ENCODE measurements around the gene E2F8.

The E2F8 gene

GRCh38 chr11:19268909-19269308 lies 28.2 kb upstream of the E2F8 start:
- Histone ChIP-seq H3K9me3 (replicated peaks in 1 of 2; ENCODE audit: control insufficient read depth in 2 of 2, insufficient read depth in 1 of 2, low read depth in 1 of 2, low read length in 2 of 2) (no peaks in the 10 kb centered on the region), H3K4me2 (ENCODE audit: insufficient read depth, low read length, poor library complexity, severe bottlenecking) (no peak overlapping the region), H2BK12ac (ENCODE audit: low read length) (no peak overlapping the region), H3K9ac (ENCODE audit: low read depth, low read length, poor library complexity) (no peak overlapping the region), H4K8ac (ENCODE audit: low read depth, low read length) (no peak overlapping the region), H3K4me1 (ENCODE audit: control insufficient read depth in 2 of 2, insufficient read depth in 1 of 2, low read depth in 1 of 2, low read length in 2 of 2) (peaks cover 0 to 2% of the 10 kb centered on the region in 2 donors), H3K36me3 (replicated peaks in 1 of 2; ENCODE audit: control insufficient read depth in 2 of 2, insufficient read depth in 2 of 2, low read length in 2 of 2) (no peaks in the 10 kb centered on the region), H2BK120ac (ENCODE audit: low read depth, low read length) (no peak overlapping the region), H2BK5ac (ENCODE audit: low read length) (no peak overlapping the region), H3K27ac (replicated peaks; ENCODE audit: low read length) (no peak overlapping the region), H3K14ac (ENCODE audit: low read length) (no peak overlapping the region), H3K4ac (ENCODE audit: low read length) (no peak overlapping the region), H3K18ac (ENCODE audit: low read length) (no peak overlapping the region), H2BK15ac (ENCODE audit: low read length) (no peak overlapping the region), H3K79me1 (ENCODE audit: low read depth, low read length) (no peaks in the 10 kb centered on the region), H3K27me3 (ENCODE audit: control insufficient read depth in 3 of 3, insufficient read depth in 3 of 3, low read depth in 1 of 3, low read length in 3 of 3) (peaks cover 0 to 66% (median 0%) of the 10 kb centered on the region in 3 experiments), H3K4me3 (ENCODE audit: low read length in 2 of 2) (peak overlapping the region in 1 of 2 donors; percentile 42), H2AK5ac (ENCODE audit: low read depth, low read length) (no peak overlapping the region), H2AFZ (ENCODE audit: low read length) (no peak overlapping the region), H3K23ac (ENCODE audit: low read depth, low read length, poor library complexity) (no peak overlapping the region), H4K91ac (ENCODE audit: low read depth, low read length, poor library complexity) (no peak overlapping the region)
- DNase-seq (ENCODE audit: low spot score), result no peak
- WGBS, 2 donors (ENCODE audit: extremely low coverage in 2 of 2, insufficient read length in 2 of 2, insufficient replicate concordance in 1 of 2), result no CpG with 5 or more reads among the region's 1 CpG

DNA sequence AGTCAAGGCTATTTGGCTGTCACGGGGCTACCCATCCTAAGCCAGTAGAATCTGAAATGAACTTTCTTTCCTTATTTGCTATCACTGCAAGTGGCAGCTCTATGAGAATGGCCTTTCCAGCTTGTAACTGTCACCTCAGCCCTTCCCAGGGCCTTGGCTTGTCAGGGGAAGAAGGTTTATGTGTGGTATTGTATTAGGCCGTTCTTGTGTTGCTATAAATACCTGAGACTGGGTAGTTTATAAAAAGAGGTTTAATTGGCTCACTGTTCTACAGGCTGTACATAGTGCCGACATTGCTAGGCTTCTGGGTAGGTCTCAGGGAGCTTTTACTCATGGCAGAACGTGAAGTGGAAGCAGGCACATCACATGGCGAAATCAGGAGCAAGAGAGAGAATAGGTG lies 26.8 kb upstream of the E2F8 start:
- Histone ChIP-seq H3K27me3 (ENCODE audit: control insufficient read depth in 3 of 3, insufficient read depth in 3 of 3, low read depth in 1 of 3, low read length in 3 of 3) (peaks cover 0 to 79% (median 0%) of the 10 kb centered on the region in 3 experiments), H3K9me3 (replicated peaks in 1 of 2; ENCODE audit: control insufficient read depth in 2 of 2, insufficient read depth in 1 of 2, low read depth in 1 of 2, low read length in 2 of 2) (no peaks in the 10 kb centered on the region), H2BK5ac (ENCODE audit: low read length) (no peak overlapping the region)

GRCh38 chr11:19263333-19263732 lies 22.6 kb upstream of the E2F8 start:
- no peak overlapping the region for H2BK12ac ChIP-seq (ENCODE audit: low read length)
- H2BK15ac ChIP-seq (ENCODE audit: low read length), result no peak overlapping the region
- no peak overlapping the region for H3K4ac ChIP-seq (ENCODE audit: low read length)
- no peak overlapping the region for H3K23ac ChIP-seq (ENCODE audit: low read depth, low read length, poor library complexity)
- H3K9me3 ChIP-seq (replicated peaks in 1 of 2; ENCODE audit: control insufficient read depth in 2 of 2, insufficient read depth in 1 of 2, low read depth in 1 of 2, low read length in 2 of 2), result no peaks in the 10 kb centered on the region
- H3K18ac ChIP-seq (ENCODE audit: low read length), result no peak overlapping the region
- H3K9ac ChIP-seq (ENCODE audit: low read depth, low read length, poor library complexity), result no peak overlapping the region
- no peak overlapping the region for H2AK5ac ChIP-seq (ENCODE audit: low read depth, low read length)
- no peak overlapping the region for H2AFZ ChIP-seq (ENCODE audit: low read length)
- H3K14ac ChIP-seq (ENCODE audit: low read length), result no peak overlapping the region
- H3K79me1 ChIP-seq (ENCODE audit: low read depth, low read length), result no peaks in the 10 kb centered on the region
- no peak overlapping the region for H4K8ac ChIP-seq (ENCODE audit: low read depth, low read length)
- peaks cover 0 to 65% (median 0%) of the 10 kb centered on the region in 3 experiments for H3K27me3 ChIP-seq (ENCODE audit: control insufficient read depth in 3 of 3, insufficient read depth in 3 of 3, low read depth in 1 of 3, low read length in 3 of 3)
- H3K4me3 ChIP-seq (ENCODE audit: low read length in 2 of 2), result no peak overlapping the region
- no peak overlapping the region for H3K27ac ChIP-seq (replicated peaks; ENCODE audit: low read length)
- H3K36me3 ChIP-seq (replicated peaks in 1 of 2; ENCODE audit: control insufficient read depth in 2 of 2, insufficient read depth in 2 of 2, low read length in 2 of 2), result no peaks in the 10 kb centered on the region
- no peak overlapping the region for H4K91ac ChIP-seq (ENCODE audit: low read depth, low read length, poor library complexity)
- WGBS, 2 donors (ENCODE audit: extremely low coverage in 2 of 2, insufficient read length in 2 of 2, insufficient replicate concordance in 1 of 2), result no CpG with 5 or more reads among the region's 3 CpGs
- H3K4me2 ChIP-seq (ENCODE audit: insufficient read depth, low read length, poor library complexity, severe bottlenecking), result no peak overlapping the region
- no peak for DNase-seq (ENCODE audit: low spot score)
- H2BK5ac ChIP-seq (ENCODE audit: low read length), result no peak overlapping the region
- no peak overlapping the region for H2BK120ac ChIP-seq (ENCODE audit: low read depth, low read length)
- H3K4me1 ChIP-seq (ENCODE audit: control insufficient read depth in 2 of 2, insufficient read depth in 1 of 2, low read depth in 1 of 2, low read length in 2 of 2), result peaks cover 2 to 4% of the 10 kb centered on the region in 2 donors

More for the DNA sequence above, 26.8 kb upstream of the E2F8 start:
- H2AK5ac ChIP-seq (ENCODE audit: low read depth, low read length), result no peak overlapping the region
- H4K91ac ChIP-seq (ENCODE audit: low read depth, low read length, poor library complexity), result no peak overlapping the region
- no peak for DNase-seq (ENCODE audit: low spot score)
- no peak overlapping the region for H3K14ac ChIP-seq (ENCODE audit: low read length)
- no peak overlapping the region for H2BK12ac ChIP-seq (ENCODE audit: low read length)
- H3K79me1 ChIP-seq (ENCODE audit: low read depth, low read length), result no peaks in the 10 kb centered on the region
- no peak overlapping the region for H3K18ac ChIP-seq (ENCODE audit: low read length)
- H3K4me3 ChIP-seq (ENCODE audit: low read length in 2 of 2), result no peak overlapping the region
- H2BK15ac ChIP-seq (ENCODE audit: low read length), result no peak overlapping the region
- no CpG with 5 or more reads among the region's 5 CpGs for WGBS, 2 donors (ENCODE audit: extremely low coverage in 2 of 2, insufficient read length in 2 of 2, insufficient replicate concordance in 1 of 2)
- no peak overlapping the region for H4K8ac ChIP-seq (ENCODE audit: low read depth, low read length)
- no peak overlapping the region for H3K4me2 ChIP-seq (ENCODE audit: insufficient read depth, low read length, poor library complexity, severe bottlenecking)
- H2AFZ ChIP-seq (ENCODE audit: low read length), result no peak overlapping the region
- H3K27ac ChIP-seq (replicated peaks; ENCODE audit: low read length), result no peak overlapping the region
- peaks cover 0 to 2% of the 10 kb centered on the region in 2 donors for H3K4me1 ChIP-seq (ENCODE audit: control insufficient read depth in 2 of 2, insufficient read depth in 1 of 2, low read depth in 1 of 2, low read length in 2 of 2)
- H3K23ac ChIP-seq (ENCODE audit: low read depth, low read length, poor library complexity), result no peak overlapping the region
- no peak overlapping the region for H3K4ac ChIP-seq (ENCODE audit: low read length)
- no peak overlapping the region for H2BK120ac ChIP-seq (ENCODE audit: low read depth, low read length)
- H3K36me3 ChIP-seq (replicated peaks in 1 of 2; ENCODE audit: control insufficient read depth in 2 of 2, insufficient read depth in 2 of 2, low read length in 2 of 2), result no peaks in the 10 kb centered on the region
- H3K9ac ChIP-seq (ENCODE audit: low read depth, low read length, poor library complexity), result no peak overlapping the region

DNA sequence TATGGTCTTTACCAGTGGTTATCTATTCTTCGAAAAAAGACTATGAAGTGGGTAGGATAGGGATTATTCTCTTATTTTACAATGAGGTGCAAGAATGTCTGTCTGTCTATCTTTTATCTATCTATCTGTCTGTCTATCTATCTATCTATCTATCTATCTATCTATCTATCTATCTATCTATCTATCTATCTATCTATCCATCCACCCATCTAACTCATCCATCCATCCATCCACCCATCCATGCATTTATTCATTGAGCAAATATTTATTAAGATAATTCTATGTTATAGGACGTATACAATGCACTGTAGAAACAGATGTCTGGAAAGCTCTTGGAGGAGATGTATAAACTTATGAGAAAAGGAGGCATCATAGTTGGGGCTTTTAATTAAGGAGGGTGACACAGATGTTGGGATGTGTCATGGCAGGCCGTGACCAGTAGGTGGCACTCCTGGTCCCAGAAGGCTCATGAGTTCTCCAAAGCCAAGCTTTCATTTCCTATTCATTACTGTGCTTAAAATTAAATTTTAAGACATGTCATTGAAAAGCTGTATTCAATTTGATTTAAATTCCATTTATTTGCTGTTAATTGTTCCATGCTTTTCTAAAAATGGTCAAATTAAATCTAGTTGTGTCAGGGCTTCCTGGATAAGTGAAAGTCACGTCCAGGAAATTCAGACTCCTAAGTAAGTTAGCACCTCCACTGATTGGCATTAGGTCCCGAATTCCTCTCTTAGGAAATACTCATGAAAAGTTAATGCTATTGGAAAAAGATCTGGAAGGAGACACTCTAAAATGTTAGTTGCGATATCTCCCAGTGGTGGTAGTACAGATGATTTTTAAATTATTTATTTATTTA lies 19.0 kb upstream of the E2F8 start:
- Histone ChIP-seq H3K4me3 (ENCODE audit: low read length in 2 of 2) (no peak overlapping the region), H3K79me1 (ENCODE audit: low read depth, low read length) (no peaks in the 10 kb centered on the region), H2BK120ac (ENCODE audit: low read depth, low read length) (no peak overlapping the region), H4K8ac (ENCODE audit: low read depth, low read length) (no peak overlapping the region), H3K27ac (replicated peaks; ENCODE audit: low read length) (no peak overlapping the region), H3K18ac (ENCODE audit: low read length) (no peak overlapping the region), H3K9me3 (replicated peaks in 1 of 2; ENCODE audit: control insufficient read depth in 2 of 2, insufficient read depth in 1 of 2, low read depth in 1 of 2, low read length in 2 of 2) (peaks cover 0 to 4% of the 10 kb centered on the region in 2 donors), H3K14ac (ENCODE audit: low read length) (no peak overlapping the region), H2AFZ (ENCODE audit: low read length) (no peak overlapping the region), H3K27me3 (ENCODE audit: control insufficient read depth in 3 of 3, insufficient read depth in 3 of 3, low read depth in 1 of 3, low read length in 3 of 3) (peaks cover 0 to 57% (median 0%) of the 10 kb centered on the region in 3 experiments), H2BK15ac (ENCODE audit: low read length) (no peak overlapping the region), H2BK5ac (ENCODE audit: low read length) (no peak overlapping the region), H3K4me2 (ENCODE audit: insufficient read depth, low read length, poor library complexity, severe bottlenecking) (no peak overlapping the region), H3K36me3 (replicated peaks in 1 of 2; ENCODE audit: control insufficient read depth in 2 of 2, insufficient read depth in 2 of 2, low read length in 2 of 2) (no peaks in the 10 kb centered on the region), H3K4me1 (ENCODE audit: control insufficient read depth in 2 of 2, insufficient read depth in 1 of 2, low read depth in 1 of 2, low read length in 2 of 2) (peaks cover 3 to 4% of the 10 kb centered on the region in 2 donors), H3K23ac (ENCODE audit: low read depth, low read length, poor library complexity) (no peak overlapping the region), H3K9ac (ENCODE audit: low read depth, low read length, poor library complexity) (no peak overlapping the region), H2BK12ac (ENCODE audit: low read length) (no peak overlapping the region), H2AK5ac (ENCODE audit: low read depth, low read length) (no peak overlapping the region), H3K4ac (ENCODE audit: low read length) (no peak overlapping the region), H4K91ac (ENCODE audit: low read depth, low read length, poor library complexity) (no peak overlapping the region)
- WGBS, 2 donors (ENCODE audit: extremely low coverage in 2 of 2, insufficient read length in 2 of 2, insufficient replicate concordance in 1 of 2), result no CpG with 5 or more reads among the region's 6 CpGs
- DNase-seq (ENCODE audit: low spot score), result peak; percentile 62
